ENCODE data around the gene LCN10. TPM values are rescaled to one million over a fixed set of nuclear protein-coding genes. Genes with fewer than 3 reads are reported as not detected.
"Not testable (repeated sequence)": the region's sequence is repeated elsewhere in the genome, so short reads cannot be mapped to it uniquely, and the experiment has no call there.

Gene LCN10
- total RNA-seq, 1 experiment from 2014 or later: not detected

DNA sequence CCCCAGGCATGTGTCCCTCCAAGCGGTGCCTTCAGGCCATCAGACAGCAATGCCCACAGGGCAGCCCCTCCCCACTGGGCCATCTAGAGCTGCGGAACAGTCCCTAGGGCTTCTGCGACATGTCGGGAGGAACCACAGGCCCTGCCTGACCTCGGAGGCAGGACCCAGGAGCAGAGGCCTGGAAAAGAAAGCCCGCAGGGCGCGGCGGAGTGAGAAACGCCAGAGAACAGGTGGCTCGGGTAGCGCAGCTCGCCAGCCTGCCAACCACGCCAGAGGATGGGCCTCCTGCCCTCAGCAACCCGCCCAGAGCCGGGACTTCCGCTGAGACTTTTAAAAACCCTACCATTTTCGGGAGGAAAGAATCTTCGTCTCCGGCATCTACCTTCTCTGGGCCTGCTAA lies 14.6 kb upstream of the LCN10 start:
- in situ Hi-C loops (cut with HindIII; ENCODE audit: low sequenced_read_pairs): no loop called here
- peak; percentile 82 for DNase-seq (ENCODE audit: low spot score)

DNA sequence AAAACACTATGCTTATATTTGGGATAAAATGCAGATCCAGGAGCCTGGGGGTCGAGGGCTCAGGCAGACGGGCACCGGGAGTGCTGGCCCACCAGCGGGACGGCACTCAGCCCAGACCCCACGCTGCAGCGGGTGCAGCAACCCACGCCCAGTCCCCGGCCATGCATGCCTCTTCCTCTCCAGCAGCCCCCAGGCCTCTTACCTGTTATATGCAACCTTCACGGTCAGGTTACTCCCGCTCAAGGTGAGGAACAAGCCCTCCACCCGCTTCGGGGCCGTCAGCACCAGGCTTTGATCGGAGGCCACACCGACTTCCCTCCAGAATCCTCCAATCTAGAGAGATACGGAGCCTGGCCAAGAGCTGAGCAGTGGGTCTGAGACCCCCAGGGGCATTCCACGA lies 14.1 kb upstream of the LCN10 start:
- in situ Hi-C loops (cut with HindIII; ENCODE audit: low sequenced_read_pairs): no loop called here
- DNase-seq (ENCODE audit: low spot score): no peak

DNA sequence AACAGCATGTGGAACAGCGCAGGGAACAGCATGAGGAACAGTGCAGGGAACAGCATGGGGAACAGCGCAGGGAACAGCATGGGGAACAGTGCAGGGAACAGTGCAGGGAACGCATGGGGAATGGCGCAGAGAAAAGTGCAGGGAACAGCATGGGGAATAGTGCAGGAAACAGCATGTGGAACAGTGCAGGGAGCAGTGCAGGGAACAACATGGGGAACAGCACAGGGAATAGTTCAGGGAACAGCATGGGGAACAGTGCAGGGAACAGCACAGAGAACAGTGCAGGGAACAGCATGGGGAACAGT lies 13.3 kb upstream of the LCN10 start:
- no peak for DNase-seq (ENCODE audit: low spot score)
- in situ Hi-C loops (cut with HindIII; ENCODE audit: low sequenced_read_pairs): no loop called here

DNA sequence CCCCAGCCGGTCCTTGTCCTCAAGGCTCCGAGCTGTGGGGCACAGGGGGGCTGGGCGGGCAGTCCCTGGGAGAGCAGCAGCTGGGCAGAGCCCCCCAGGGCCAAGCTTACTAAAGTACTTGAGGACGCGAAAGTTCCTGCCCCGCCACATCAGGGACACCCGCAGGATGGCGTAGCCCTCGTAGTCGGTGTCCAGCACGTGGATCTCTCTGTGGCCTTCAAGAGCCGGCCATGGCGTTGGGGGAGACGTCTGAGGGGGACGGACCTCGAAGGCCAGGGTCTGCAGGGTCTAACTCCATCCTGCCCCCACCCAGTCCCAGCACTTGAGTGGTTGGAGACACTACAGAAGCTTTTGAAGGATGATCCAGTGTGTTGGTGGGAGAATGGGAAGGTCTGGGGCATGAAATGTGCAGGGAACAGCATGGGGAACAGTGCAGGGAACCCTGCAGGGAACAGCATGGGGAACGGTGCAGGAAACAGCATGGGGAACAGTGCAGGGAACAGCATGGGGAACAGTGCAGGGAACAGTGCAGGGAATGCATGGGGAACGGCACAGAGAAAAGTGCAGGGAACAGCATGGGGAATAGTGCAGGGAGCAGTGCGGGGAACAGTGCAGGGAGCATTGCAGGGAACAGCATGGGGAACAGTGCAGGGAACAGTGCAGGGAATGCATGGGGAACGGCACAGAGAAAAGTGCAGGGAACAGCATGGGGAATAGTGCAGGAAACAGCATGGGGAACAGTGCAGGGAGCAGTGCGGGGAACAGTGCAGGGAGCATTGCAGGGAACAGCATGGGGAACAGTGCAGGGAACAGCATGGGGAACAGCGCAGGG lies 12.8 kb upstream of the LCN10 start:
- DNase-seq (ENCODE audit: low spot score); in situ Hi-C loops (cut with HindIII; ENCODE audit: low sequenced_read_pairs): not testable (repeated sequence)

DNA sequence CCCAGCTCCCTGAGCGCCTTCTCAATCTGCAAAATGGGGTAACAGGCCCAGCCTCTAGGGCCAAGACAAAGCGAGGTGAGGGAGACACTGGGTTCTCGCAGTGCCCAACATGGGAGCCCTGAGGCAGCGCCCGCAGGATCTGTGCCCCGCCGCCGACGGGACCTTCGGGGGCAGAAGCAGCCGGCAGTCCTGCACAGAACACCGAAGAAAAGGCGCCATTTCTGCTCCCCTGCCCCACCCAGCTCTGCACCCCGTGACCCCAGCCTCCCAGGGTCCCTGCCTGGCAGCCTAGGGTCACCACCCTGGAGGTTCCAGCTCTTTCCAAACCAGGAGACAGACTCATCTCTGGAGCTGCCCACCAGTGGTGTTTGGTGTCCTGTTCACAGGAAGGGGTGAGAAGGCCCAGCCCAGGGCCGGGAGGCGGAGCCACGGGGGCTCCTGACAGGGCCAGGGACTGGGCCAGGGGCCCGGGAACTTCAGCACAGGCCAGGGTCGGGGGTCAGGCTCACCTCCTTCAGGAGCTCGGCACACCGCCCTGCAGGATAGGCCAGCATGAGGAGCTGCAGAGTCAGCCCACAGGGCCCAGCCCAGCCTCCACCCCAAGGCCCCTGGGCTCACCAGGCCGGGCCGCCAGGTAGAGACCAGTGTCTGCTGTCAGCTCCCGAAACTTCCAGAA lies 12.0 kb upstream of the LCN10 start:
- in situ Hi-C loops (cut with HindIII; ENCODE audit: low sequenced_read_pairs): no loop called here
- DNase-seq (ENCODE audit: low spot score): no peak

DNA sequence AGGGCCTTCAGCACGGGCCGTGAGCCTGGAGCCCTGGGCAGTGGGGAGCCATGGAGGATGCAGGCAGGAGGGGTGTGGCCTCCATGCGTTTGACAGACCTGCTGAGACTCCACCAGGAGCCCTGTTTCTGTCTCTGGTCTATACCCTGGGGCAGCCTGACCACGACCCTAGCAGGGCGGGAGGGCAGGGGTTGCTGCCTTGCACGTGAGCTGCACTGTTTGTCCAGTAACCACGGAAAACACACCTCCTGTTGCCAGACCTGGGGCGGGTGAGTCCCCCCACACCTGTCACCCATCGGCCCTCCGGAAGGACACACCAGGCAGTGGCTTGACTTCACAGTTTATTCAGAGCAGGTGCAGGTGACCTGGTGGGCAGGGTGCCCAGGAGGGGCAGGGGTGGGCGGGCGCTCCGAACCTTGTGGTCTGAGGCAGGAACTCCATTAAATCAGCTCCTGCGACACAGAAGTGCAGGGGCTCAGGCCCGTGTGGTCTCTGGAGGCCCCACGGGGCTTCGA lies 11.4 kb upstream of the LCN10 start:
- in situ Hi-C loops (cut with HindIII; ENCODE audit: low sequenced_read_pairs): no loop called here
- DNase-seq (ENCODE audit: low spot score): no peak

DNA sequence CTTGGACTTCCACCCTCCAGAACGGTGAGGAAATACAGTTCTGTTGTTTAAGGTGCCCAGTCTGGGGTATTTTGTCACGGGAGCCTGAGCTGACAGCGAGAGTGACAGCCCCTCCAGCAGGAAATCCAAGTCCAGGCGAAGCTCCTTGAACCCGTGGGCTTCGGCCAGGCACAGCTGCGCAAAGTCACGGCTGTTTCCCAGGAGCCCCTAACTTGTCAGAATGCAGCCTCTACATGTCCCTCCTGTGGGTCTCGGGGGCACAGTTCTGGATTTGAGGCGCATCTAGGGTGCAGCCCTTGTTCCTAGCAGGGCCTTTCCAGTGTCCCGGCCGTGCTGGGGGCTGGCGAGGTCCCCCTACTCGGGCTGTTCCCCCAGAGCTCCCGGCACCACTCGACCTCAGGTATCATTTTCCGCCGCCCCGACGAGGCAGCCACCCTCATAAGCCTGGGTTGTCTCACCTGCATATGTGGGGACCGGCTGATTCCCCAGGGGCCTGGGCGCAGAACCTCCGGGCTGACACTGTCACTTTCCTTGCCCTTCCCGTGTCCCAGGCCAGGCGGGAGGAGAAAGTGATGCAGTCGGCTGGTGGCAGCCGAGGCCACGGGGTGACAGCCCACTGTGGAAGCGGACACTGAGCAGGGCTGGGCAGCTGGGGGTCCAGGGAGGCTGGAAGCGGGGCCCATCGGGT lies 10.8 kb upstream of the LCN10 start:
- no peak for DNase-seq (ENCODE audit: low spot score)
- in situ Hi-C loops (cut with HindIII; ENCODE audit: low sequenced_read_pairs): no loop called here

DNA sequence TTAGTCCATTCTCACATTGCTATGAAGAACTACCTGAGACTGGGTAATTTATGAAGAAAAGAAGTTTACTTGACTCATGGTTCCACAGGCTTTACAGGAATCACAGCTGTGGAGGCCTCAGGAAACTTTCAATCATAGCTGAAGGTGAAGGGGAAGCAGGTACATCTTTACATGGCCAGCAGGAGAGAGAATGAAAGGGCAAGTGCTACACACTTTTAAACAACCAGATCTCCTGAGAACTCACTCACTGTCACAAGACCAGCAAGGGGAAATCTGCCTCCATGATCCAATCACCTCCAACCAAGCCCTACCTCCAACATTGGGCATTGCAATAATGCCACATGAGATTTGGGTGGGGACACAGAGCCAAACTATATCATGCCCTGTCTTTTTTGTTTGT lies 9.1 kb upstream of the LCN10 start:
- in situ Hi-C loops (cut with HindIII; ENCODE audit: low sequenced_read_pairs): no loop called here
- DNase-seq (ENCODE audit: low spot score): no peak

DNA sequence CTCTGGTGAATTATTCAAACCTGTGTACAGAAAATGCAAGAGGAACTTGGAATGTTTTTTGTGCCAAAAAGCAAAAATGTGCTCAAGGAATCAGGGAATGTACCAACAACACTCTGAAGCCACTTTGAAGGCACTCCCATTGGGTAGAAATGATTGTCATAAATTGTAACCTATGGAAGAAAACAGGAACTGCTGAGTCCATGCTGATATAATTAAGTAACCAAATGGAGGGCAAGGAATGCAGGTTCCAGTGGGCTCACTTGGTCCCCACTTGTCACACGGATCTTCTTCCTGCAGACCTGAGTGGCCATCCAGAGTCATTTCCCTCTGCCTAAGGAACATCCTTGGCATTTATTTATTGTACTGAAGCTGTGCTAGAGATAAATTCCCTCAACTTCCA lies 8.5 kb upstream of the LCN10 start:
- in situ Hi-C loops (cut with HindIII; ENCODE audit: low sequenced_read_pairs): no loop called here

DNA sequence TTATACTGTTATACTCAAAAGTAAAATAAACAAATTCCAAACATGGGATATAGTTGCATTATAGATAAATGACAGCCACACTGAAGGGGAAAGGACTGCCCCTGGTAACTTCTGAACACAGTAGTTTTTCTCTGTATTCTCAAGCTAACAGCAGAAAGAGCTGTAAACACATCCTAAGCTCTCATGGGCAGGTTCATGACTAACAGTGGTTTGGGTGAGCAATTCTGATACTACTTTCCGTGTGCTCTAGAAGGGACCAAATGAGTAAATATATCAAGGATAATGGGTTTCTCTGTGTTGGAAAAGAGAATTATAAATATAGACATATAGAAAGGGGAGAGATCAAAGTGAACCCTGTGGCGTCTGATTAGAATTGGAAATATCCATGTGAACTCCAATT lies 7.8 kb upstream of the LCN10 start:
- no peak for DNase-seq (ENCODE audit: low spot score)
- in situ Hi-C loops (cut with HindIII; ENCODE audit: low sequenced_read_pairs): no loop called here

More for the DNA sequence above, 8.5 kb upstream of the LCN10 start:
- no peak for DNase-seq (ENCODE audit: low spot score)

DNA sequence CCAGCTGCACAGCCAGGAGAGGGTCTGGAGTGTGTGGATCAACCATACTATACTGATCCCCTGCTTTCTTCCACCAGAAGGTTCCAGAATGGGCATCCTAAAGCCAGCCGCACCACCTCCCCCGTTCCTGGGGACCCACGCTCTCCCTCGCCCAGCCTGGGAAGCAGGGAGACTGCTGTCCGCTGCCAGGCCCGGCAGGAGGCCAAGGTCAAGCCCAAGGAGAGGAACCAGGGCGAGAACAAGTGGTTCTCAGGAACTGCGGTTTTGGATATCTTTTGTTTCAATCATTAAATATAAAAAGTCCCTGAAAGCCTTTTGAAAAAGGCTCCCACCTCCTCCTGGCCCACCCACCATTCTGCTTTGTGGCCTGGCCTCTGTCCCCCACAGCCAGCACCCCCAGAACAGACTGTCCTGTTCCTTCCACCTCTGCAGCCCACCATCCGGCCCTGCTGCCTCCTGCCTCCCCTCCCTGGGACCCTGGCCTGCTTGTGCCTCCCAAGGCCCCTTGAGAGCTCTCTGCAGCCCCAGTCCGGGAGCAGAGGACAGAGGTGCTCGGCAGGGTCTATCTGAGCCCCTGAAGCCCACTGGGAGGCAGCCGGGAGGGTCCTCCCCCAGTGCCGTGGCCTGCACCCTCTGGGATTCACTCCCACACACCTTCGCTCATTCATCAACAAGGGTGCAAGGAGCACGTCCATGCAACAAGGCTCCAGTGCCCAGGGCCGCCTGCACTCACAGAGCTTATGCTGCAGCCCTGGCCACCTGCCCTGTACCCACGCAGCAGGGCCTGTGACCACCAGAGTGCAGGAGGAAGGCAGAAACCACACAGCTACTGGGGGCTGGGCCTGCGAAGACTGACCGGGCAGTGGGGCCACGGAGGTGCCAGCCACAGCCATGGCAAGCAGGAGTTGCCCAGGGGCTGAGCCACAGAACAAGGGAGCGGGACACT lies 6.2 kb upstream of the LCN10 start:
- in situ Hi-C loops (cut with HindIII; ENCODE audit: low sequenced_read_pairs): no loop called here
- no peak for DNase-seq (ENCODE audit: low spot score)

DNA sequence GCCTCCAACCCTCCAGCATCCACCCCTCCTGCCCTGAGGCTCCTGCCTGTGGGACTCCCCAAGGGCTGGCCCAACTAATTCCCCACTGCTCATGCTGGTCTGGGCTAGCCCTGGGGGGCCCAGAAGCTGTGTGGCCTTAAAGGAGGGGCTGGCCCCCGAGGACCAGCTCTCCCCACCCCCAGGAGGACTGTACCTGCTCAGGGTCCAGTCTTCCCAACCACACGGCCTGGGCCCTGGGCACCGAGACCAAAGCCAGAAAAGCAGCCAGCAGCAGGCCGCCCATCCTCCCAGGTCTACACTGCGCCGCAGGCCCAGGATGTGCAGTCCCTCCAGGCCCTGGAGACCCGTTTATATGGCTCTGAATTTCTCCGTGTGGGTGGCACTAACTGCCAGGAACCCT lies 5.5 kb upstream of the LCN10 start, which contains the start of gene LCN6:
Gene LCN6, minus strand, starts transcription at position 325 of the 400 bp plus-strand sequence. Its CDS starts 42 bp downstream, at position 283.
- in situ Hi-C loops (cut with HindIII; ENCODE audit: low sequenced_read_pairs): no loop called here
- DNase-seq (ENCODE audit: low spot score): no peak

DNA sequence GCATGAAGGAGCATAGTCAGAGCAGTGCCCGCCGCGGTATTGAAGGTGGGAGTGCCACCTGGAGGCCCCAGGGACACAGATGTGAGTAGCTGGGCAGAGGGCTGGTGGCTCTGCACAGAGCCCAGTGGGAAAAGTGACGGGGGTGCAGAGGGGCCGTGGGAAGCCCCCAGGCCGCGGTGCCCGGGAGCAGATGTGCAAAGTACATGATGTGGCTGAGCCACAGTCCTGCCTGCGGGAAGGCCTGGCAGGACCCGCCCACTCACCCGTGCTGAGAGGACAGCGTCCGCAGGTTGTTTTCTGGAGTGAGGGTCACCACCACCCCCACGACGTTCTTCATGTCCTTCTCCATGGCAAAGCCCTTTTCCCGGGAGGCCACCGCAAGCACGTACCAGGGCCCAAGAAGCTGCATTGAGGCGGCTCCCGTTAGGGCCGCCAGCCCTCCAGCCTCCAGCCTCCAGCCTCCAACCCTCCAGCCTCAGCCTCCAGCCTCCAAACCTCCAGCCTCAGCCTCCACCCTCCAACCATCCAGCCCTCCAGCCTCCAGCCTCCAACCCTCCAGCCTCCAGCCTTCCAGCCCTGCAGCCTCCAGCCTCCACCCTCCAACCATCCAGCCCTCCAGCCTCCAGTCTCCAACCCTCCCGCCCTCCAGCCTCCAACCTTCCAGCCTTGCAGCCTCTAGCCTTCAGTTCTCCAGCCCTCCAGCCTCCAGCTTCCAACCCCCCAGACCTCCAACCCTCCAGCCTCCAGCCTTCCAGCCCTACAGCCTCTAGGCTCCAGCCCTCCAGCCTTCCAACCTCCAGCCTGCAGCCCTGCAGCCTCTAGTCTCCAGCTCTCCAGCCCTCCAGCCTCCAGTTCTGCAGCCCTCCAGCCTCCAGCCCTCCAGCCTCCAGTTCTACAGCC lies 4.7 kb upstream of the LCN10 start:
- no peak for DNase-seq (ENCODE audit: low spot score)
- in situ Hi-C loops (cut with HindIII; ENCODE audit: low sequenced_read_pairs): no loop called here

DNA sequence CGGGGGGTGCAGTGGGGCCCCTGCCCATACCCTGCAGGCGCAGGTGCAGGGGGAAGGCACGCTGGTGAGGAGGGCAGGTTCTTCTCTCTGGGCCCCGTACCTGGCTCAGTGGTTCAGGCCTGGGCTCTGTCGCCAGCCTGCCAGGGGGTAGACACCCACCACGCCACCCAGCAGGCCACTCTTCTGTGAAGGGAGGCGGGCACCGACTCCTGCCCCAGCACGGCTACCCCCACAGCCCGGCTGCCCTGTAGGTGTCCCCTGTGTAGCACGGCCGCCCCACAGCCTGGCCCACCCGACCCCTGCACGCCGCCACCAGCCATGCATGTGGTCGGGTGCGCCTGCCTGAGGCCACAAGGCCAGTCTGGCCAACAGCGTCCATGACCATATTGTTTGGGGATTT lies 3.9 kb upstream of the LCN10 start:
- in situ Hi-C loops (cut with HindIII; ENCODE audit: low sequenced_read_pairs): no loop called here
- no peak for DNase-seq (ENCODE audit: low spot score)

DNA sequence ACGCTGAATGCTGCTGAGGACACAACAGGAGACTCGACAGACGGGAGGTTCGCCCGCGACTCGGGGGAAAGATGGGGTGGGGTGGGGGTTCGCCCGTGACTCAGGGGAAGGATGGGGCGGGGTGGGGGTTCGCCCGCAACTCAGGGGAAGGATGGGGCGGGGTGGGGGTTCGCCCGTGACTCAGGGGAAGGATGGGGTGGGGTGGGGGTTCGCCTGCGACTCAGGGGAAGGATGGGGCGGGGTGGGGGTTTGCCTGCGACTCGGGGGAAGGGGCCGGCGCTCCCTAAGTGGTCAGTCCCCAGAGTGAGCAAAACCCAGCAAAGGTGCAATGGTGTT lies 3.4 kb upstream of the LCN10 start:
- in situ Hi-C loops (cut with HindIII; ENCODE audit: low sequenced_read_pairs): no loop called here
- DNase-seq (ENCODE audit: low spot score): no peak

DNA sequence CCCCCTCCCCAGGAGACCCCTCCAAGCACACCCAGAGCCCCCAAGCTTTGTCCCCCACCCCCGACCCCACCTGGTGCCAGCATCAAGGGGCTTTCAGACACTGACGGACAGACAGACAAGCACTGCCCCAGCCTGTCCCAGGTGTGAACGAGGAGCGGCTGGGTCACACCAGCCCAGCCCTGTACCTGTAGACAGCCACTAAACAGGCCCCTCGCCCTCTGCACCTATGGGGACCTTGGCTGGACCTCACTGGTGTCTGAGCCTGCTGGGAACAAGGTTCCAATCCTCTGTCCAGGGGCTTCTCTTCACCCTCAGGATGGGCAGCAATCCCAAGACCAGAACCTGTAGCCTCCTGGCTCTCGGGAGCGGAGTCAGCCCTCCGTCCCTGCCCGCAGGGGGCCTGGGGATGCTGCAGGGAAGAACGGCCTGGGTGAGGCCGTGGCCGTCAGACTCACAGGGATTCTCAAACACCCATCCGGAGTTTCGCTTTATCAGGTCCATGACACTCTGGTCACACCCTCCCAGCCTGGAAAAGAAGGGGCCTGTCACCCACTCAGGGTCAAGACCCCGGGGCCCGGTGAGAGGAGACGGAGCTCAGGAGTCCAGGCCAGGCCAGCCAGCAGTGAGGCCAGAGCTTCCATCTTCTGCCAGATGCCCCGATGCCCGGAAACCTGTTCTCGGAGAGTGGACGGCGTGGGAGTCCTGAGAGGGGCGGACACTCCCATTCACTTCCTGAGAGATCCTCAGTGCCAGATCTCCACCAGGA lies 2.8 kb upstream of the LCN10 start:
- no peak for DNase-seq (ENCODE audit: low spot score)
- in situ Hi-C loops (cut with HindIII; ENCODE audit: low sequenced_read_pairs): no loop called here

DNA sequence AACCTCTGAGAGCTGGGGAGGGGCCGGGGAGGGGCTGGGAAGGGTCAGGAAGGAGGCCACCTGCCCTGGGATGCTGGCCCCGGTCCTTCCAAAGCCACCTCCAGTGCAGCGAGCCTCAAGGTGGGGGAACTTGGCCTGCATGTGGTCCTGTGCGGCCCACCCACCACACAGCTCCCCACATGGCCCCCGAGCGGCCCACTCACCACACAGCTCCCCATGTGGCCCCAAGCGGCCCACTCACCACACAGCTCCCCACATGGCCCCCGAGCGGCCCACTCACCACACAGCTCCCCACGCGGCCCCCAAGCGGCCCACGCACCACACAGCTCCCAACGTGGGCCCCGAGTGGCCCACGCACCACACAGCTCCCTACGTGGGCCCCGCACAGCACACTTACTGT lies 2.0 kb upstream of the LCN10 start:
- DNase-seq (ENCODE audit: low spot score): no peak
- in situ Hi-C loops (cut with HindIII; ENCODE audit: low sequenced_read_pairs): no loop called here
